LNCaP clone FGC (cell line): ENCODE measurements around the gene CEBPE.

Experiments used
- DNase-seq: peaks from one replicate; pipeline ENCODE4 v3.0.0-alpha.2; 2011; ENCODE audit warnings: low read depth
- H3K4me3 ChIP-seq: 2 replicates; pipeline ENCODE4 v1.5.1; 2011; ENCODE audit warnings: mild to moderate bottlenecking, low read depth, low read length, control low read depth
- CTCF ChIP-seq: IDR thresholded peaks from 2 replicates; pipeline ENCODE4 v1.5.1; 2012; ENCODE audit warnings: mild to moderate bottlenecking; ENCODE audit not compliant: control insufficient read depth, insufficient read depth; ENCODE audit errors: extremely low read depth

The CEBPE gene

GRCh38 chr14:23130871-23131270 lies 11.8 kb upstream of the CEBPE start:
- no peak for TF ChIP-seq CTCF
- no peak overlapping the region for H3K4me3 ChIP-seq
- no peak for DNase-seq

- TF ChIP-seq CTCF, result no peak
- H3K4me3 ChIP-seq, result peak overlapping the region; percentile 3; the same call in 1 of the 2 replicates
- peak; percentile 75 for DNase-seq
Observed at GRCh38 chr14:23129759-23130316, 10.8 kb upstream of the CEBPE start.

GRCh38 chr14:23128969-23129758 lies 10.1 kb upstream of the CEBPE start:
- DNase-seq, result no peak
- no peak overlapping the region for H3K4me3 ChIP-seq
- no peak for TF ChIP-seq CTCF

- TF ChIP-seq CTCF, result no peak
- no peak for DNase-seq
- no peak overlapping the region for H3K4me3 ChIP-seq
Observed at GRCh38 chr14:23127861-23128260, 8.8 kb upstream of the CEBPE start.

GRCh38 chr14:23126548-23127278 lies 7.7 kb upstream of the CEBPE start:
- TF ChIP-seq CTCF, result no peak
- no peak for DNase-seq
- no peak overlapping the region for H3K4me3 ChIP-seq

GRCh38 chr14:23125933-23126524 lies 7.0 kb upstream of the CEBPE start:
- DNase-seq, result no peak
- no peak overlapping the region for H3K4me3 ChIP-seq
- TF ChIP-seq CTCF, result no peak
